Measurements from ENCODE around the gene DUOX2.
"Not testable (repeated sequence)": the region's sequence is repeated elsewhere in the genome, so short reads cannot be mapped to it uniquely, and the experiment has no call there.

Gene DUOX2

GRCh38 chr15:45073602-45074001 is 40.4 kb downstream of the DUOX2 start:
- not testable (repeated sequence) for DNase-seq (ENCODE audit: low read depth)

GRCh38 chr15:45069942-45070360 is 44.0 kb downstream of the DUOX2 start:
- DNase-seq (ENCODE audit: low read depth) = not testable (repeated sequence)

GRCh38 chr15:45064386-45064785 is 49.6 kb downstream of the DUOX2 start:
- no peak for DNase-seq (ENCODE audit: low read depth)

GRCh38 chr15:45062301-45062700 is 51.7 kb downstream of the DUOX2 start:
- not testable (repeated sequence) for DNase-seq (ENCODE audit: low read depth)

GRCh38 chr15:45058690-45059675 is 55.0 kb downstream of the DUOX2 start:
- DNase-seq (ENCODE audit: low read depth) = not testable (repeated sequence)

- DNase-seq (ENCODE audit: low read depth) = not testable (repeated sequence)
Measured at GRCh38 chr15:45052676-45053075, 61.3 kb downstream of the DUOX2 start.

- no peak for DNase-seq (ENCODE audit: low read depth)
Measured at GRCh38 chr15:45050587-45050986, 63.4 kb downstream of the DUOX2 start.

GRCh38 chr15:45048794-45049631 is 65.0 kb downstream of the DUOX2 start:
- no peak for DNase-seq (ENCODE audit: low read depth)

GRCh38 chr15:45048449-45048793 is 65.6 kb downstream of the DUOX2 start:
- DNase-seq (ENCODE audit: low read depth) = not testable (repeated sequence)

GRCh38 chr15:45044270-45044669 is 69.7 kb downstream of the DUOX2 start:
- not testable (repeated sequence) for DNase-seq (ENCODE audit: low read depth)

GRCh38 chr15:45042859-45043258 is 71.1 kb downstream of the DUOX2 start:
- not testable (repeated sequence) for DNase-seq (ENCODE audit: low read depth)

All from stimulated activated CD8-positive, alpha-beta memory T cell treated with anti-CD3 and anti-CD28 coated beads, Interleukin-12 subunit alpha, Interleukin-12 subunit beta, amount 100 ng/mL, for 1 hour (primary cell).